Measurements from ENCODE around the gene CCND3. TPM values are rescaled to one million over a fixed set of nuclear protein-coding genes. Genes with fewer than 3 reads are reported as not detected.

CCND3 gene
- total and polyA plus RNA-seq, 2 of the 13 experiments (the other 11 are each of a cell fraction or from before 2014, with no cell fraction given): 4.3 to 7.2 TPM

- TF ChIP-seq DDIT3 (CRISPR knock-in tag; IDR thresholded peaks at IDR 0.05) (no peak), ARNTL (CRISPR knock-in tag; IDR thresholded peaks at IDR 0.05) (peak; percentile 41; the same call in 1 of the 2 replicates), DPF2 (CRISPR knock-in tag; IDR thresholded peaks at IDR 0.05; ENCODE audit: borderline replicate concordance, low read depth) (no peak), SETDB1 (CRISPR knock-in tag; IDR thresholded peaks at IDR 0.05; ENCODE audit: borderline replicate concordance) (no peak), SIN3A (IDR thresholded peaks at IDR 0.05; ENCODE audit: borderline replicate concordance, low read depth, low read length) (peak; percentile 36; the same call in 1 of the 2 replicates), ZNF747 (CRISPR knock-in tag; IDR thresholded peaks at IDR 0.05; ENCODE audit: borderline replicate concordance) (no peak), ZNF180 (CRISPR knock-in tag; IDR thresholded peaks at IDR 0.05; ENCODE audit: borderline replicate concordance, low read depth) (no peak), BRF2 (CRISPR knock-in tag; IDR thresholded peaks at IDR 0.05) (no peak), ZFY (CRISPR knock-in tag; IDR thresholded peaks at IDR 0.05) (peak; percentile 59; the same call in 1 of the 2 replicates), NFKB2 (CRISPR knock-in tag; IDR thresholded peaks at IDR 0.05; ENCODE audit: borderline replicate concordance) (no peak; the same call in 1 of the 2 replicates), MZF1 (CRISPR knock-in tag; IDR thresholded peaks at IDR 0.05; ENCODE audit: borderline replicate concordance) (no peak), RELA (CRISPR knock-in tag; IDR thresholded peaks at IDR 0.05) (peak; percentile 67; the same call in 1 of the 2 replicates), HDAC1 (CRISPR knock-in tag; IDR thresholded peaks at IDR 0.05) (peak; percentile 66), SNAPC4 (CRISPR knock-in tag; IDR thresholded peaks at IDR 0.05) (no peak), ZNF672 (CRISPR knock-in tag; IDR thresholded peaks at IDR 0.05) (no peak), FOXA1 (IDR thresholded peaks at IDR 0.05) (no peak), FOXA1 (CRISPR knock-in tag; IDR thresholded peaks at IDR 0.05) (no peak; the same call in 1 of the 2 replicates), ZNF260 (CRISPR knock-in tag; IDR thresholded peaks at IDR 0.05; ENCODE audit: borderline replicate concordance, low read depth) (no peak), ZNF766 (CRISPR knock-in tag; IDR thresholded peaks at IDR 0.05; ENCODE audit: borderline replicate concordance) (no peak), ZNF44 (CRISPR knock-in tag; IDR thresholded peaks at IDR 0.05) (no peak), IRF2 (CRISPR knock-in tag; IDR thresholded peaks at IDR 0.05) (no peak), ZNF235 (CRISPR knock-in tag; IDR thresholded peaks at IDR 0.05; ENCODE audit: borderline replicate concordance) (no peak), CHCHD3 (CRISPR knock-in tag; IDR thresholded peaks at IDR 0.05) (no peak), ZNF496 (CRISPR knock-in tag; IDR thresholded peaks at IDR 0.05; ENCODE audit: insufficient replicate concordance) (no peak)
These were observed 46.0 kb downstream of the CCND3 start, which contains the start of gene USP49 (continued) for GRCh38 chr6:41895300-41896233.
